ENCODE data around the gene GRHL1.
"Not testable (repeated sequence)": the region's sequence is repeated elsewhere in the genome, so short reads cannot be mapped to it uniquely, and the experiment has no call there.

Gene GRHL1

DNA sequence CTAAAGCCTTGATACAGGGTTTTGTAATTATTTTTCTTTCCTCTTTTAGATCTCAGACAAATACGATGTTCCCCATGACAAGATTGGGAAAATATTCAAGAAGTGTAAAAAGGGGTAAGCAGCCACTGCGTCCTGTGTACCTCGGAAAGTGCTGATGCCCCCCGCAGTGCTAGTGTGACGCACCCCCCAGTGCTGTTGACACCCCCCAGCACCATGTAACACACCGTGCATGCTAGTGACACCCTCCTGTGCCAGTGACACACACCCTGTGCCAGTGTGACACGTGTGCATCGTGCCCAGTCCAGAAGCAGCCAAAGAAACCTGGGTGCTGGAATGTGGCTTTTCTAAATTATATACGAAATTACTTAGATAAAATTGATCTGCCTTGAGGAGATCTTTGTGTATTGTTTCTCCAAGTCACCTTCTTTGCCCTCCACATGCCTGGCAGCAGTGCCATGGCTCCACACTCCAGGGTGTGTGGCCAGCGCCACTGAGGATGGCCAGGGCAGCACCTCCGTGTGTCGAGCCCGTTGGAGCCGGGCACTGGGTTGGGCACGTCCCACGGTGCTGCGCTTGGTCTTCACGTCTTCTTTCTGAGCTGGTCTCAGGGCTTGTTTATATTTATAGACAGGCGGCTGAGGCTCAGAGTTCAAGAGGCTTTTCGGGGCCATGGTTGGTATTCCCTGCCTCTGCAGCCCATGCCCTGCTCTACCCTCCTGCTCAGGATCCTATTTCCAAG, 47.6 kb downstream of the GRHL1 start:
- DNase-seq = no peak

- no peak for DNase-seq
Observed at GRCh38 chr2:9999693-10000092, 48.2 kb downstream of the GRHL1 start.

- no peak for DNase-seq
Observed at GRCh38 chr2:10000541-10000940, 49.0 kb downstream of the GRHL1 start.

- no peak for DNase-seq
Observed at GRCh38 chr2:10001586-10001985, 50.1 kb downstream of the GRHL1 start.

DNA sequence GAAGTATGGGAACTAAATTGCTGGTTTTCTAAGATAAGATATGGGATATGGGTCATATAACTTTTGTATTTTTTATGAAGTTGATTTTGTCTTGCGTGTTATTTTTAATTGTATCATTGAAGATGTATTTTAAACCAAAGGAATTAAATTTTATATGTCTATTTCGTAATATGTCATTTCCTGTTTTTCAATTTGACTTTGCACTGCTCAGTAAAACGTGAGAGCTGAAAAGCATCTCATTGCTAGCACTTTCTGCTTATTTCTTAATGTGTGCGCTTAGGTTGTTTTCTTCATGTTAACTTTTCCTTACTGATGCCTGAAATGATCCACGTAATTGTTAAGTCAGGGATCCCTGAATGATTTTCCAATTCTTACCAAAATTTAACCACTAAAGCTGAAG, 50.6 kb downstream of the GRHL1 start:
- no peak for DNase-seq

DNA sequence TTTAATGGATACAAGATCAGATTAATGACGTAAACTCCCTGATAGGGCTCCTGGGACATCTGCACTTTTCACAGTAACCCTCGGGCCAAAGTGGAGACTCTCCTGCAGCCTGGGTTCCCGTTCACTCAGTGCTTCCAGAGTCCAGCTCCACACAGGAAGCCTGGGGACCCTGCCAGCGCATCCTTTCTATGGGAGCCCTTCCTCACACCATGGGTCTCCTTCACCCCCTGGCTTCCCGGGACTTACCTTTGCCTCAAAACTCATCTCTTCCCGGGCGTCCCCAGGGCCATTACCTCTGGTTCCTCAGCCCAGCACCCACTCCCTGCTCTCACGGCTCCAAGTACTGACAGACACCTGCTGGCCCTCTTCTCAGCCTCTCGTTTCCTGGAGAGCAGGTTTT, 51.2 kb downstream of the GRHL1 start:
- no peak for DNase-seq

DNA sequence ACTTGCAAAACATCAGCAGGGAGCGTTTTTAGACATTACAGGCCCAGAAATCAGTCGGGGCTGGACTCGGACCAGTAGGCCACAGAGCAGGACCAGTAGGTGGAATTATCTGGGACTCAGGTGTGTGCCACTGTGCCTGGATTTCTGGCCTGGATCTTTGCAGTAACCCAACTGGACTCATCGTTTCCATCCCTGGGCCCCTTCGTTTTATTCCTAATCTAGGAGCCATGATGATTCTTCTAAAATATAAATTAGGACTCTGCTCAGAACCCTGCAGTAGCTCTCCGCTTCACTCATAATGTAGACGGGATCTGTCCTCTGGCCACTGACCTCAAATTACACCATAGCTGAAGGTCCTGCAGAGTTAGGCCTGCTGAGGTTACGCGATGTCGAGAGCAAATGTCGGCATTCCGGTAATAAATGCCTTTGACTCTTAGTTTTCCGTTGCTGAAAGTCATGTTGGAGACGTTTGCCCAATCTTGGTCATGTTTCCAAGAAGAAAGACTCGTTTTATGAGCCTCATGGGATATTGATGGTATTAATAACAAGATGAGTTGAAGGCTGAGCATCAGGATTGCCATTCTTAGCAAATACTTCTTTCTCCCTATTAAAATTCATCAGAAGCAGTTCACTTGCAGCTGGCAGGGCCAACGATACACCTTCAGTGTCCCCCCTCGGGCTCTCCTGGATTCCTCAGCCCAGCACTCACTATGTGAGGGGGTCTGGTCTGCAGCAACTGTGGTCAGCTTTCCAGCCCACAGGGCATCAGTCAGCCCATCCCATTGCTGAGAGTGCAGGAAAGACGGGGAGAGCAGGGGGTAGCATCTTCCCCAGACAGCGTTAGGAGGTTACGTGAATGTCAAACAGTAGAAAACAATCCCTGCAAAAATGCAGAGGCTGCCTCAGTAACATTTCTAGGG, 52.0 kb downstream of the GRHL1 start:
- DNase-seq = no peak

- no peak for DNase-seq
Observed at GRCh38 chr2:10004401-10004800, 52.9 kb downstream of the GRHL1 start.

DNA sequence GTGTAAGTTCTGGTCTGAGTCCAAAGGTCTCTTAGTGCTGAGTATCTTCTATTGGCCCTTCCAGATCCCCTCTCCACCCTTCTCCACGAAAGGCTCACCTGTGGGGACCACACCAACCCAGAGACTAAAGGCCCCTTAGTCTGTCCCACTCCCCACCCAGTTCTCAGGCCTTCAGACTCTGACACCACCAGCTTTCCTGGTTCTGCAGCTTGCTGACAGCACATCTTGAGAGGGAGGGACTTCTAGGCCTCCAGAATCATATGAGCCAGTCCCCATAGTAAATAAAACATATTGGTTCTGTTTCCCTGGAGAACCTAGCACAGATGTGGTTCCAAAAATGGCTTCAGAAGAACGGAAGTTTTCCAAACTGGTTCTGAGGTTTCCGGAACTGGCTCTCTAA, 53.3 kb downstream of the GRHL1 start:
- DNase-seq = no peak

DNA sequence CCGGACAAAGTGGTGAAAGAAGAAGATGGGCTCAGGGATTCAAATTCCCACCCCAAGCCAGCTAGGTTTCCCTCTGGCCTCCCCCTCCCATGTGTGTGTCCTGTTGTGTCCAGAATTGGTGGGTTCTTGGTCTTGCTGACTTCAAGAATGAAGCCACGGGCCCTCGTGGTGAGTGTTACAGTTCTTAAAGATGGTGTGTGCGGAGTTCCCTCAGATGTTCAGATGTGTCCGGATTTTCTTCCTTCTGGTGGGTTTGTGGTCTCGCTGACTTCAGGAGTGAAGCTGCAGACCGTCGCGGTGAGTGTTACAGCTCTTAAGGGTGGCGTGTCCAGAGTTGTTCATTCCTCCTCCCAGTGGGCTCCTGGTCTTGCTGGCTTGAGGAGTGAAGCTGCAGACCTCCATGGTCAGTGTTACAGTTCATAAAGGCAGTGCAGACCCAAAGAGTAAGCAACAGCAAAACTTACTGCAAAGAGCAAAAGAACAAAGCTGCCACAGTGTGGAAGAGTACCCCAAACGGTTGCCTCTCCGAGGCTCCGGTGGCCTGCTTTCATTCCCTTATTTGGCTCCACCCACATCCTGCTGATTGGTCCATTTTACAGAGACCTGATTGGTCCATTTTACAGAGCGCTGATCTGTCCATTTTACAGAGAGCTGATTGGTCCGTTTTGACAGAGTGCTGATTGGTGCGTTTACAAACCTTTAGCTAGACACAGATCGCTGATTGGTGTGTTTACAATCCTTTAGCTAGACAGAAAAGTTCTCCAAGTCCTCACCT, 54.2 kb downstream of the GRHL1 start:
- no peak for DNase-seq

DNA sequence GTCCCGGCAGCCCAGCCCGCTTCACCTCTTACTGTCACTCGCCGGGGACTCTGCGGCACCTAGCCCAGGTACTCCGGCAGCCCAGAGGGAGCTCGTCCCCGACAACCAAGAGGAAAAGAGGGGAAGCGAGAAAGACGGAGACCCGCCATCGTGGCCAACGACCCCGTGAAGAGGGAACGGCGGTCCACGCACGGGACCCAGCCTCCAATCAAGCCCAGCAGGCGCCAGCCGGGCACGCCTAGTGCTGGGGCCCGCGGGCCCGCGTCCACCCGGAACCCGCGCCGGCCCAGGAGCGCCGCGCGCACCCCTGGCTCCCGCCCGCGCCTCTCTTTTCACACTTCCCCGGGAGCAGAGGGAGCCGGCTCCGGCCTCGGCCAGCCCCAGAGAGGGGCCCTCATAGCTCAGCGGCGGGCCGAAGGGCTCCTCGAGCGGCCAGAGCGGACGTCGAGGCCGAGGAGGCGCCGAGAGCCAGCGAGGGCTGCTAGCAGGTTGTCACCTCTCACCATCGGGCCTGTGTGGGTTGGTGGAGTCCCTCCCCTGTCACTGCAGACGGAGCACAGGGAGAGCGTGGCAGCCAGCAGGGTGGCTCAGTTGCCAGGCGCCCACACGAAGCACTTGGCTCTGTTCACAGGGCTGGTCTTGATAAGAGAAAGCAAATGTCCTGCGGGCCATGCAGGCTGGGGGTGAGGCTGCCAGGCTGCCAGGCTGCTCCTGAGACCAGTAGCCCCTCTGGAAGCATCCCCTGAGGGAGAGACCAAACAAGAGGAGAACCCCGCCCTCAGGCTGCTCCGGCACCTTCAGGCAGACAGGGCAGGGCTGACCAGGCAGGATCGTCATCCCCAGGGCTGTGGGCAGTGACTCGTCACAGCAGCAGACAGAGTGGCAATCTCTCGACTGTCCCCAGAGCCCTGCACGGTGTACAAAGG, 55.0 kb downstream of the GRHL1 start:
- DNase-seq = peak; percentile 15

- DNase-seq = no peak
Observed at GRCh38 chr2:10007435-10007834, 55.9 kb downstream of the GRHL1 start.

- DNase-seq = no peak
Observed at GRCh38 chr2:10007921-10008808, 56.7 kb downstream of the GRHL1 start.

- DNase-seq = no peak
Observed at GRCh38 chr2:10008809-10009176, 57.3 kb downstream of the GRHL1 start.

- no peak for DNase-seq
Observed at GRCh38 chr2:10009271-10009810, 57.8 kb downstream of the GRHL1 start.

- DNase-seq = no peak
Observed at GRCh38 chr2:10009811-10010781, 58.6 kb downstream of the GRHL1 start.

- DNase-seq = not testable (repeated sequence)
Observed at GRCh38 chr2:10010861-10011605, 59.5 kb downstream of the GRHL1 start.

DNA sequence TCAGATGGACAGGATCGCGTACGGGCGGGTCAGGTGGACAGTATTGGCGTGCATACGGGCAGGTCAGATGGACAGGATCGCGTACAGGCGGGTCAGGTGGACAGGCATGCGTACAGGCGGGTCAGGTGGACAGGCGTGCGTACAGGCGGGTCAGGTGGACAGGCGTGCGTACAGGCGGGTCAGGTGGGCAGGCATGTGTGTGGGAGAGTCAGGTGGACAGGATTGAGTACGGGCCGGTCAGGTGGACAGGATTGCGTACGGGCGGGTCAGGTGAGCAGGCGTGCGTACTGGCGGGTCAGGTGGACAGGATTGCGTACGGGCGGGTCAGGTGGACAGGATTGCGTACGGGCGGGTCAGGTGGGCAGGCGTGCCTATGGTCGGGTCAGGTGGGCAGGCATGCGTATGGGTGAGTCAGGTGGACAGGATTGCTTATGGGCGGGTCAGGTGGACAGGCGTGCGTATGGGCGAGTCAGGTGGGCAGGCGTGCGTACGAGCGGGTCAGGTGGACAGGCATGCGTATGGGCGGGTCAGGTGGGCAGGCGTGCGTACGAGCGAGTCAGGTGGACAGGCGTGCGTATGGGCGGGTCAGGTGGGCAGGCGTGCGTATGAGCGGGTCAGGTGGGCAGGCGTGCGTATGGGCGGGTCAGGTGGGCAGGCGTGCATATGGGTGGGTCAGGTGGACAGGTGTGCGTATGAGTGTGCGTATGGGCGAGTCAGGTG, 60.3 kb downstream of the GRHL1 start:
- not testable (repeated sequence) for DNase-seq

Data from activated CD4-positive, alpha-beta T cell treated with anti-CD3 and anti-CD28 coated beads for 48 hours (primary cell).